GM18519 (cell line): Measurements from ENCODE around the gene NR1H2.
"Not testable (repeated sequence)": the region's sequence is repeated elsewhere in the genome, so short reads cannot be mapped to it uniquely, and the experiment has no call there.

Experiments used
- ATAC-seq: cut with Tn5 transposase; IDR thresholded peaks from one replicate; pipeline ENCODE4 v1.9.1; 2021; ENCODE audit warnings: mild to moderate bottlenecking, moderate library complexity; ENCODE audit not compliant: unreplicated experiment, low FRiP score

NR1H2 gene

DNA sequence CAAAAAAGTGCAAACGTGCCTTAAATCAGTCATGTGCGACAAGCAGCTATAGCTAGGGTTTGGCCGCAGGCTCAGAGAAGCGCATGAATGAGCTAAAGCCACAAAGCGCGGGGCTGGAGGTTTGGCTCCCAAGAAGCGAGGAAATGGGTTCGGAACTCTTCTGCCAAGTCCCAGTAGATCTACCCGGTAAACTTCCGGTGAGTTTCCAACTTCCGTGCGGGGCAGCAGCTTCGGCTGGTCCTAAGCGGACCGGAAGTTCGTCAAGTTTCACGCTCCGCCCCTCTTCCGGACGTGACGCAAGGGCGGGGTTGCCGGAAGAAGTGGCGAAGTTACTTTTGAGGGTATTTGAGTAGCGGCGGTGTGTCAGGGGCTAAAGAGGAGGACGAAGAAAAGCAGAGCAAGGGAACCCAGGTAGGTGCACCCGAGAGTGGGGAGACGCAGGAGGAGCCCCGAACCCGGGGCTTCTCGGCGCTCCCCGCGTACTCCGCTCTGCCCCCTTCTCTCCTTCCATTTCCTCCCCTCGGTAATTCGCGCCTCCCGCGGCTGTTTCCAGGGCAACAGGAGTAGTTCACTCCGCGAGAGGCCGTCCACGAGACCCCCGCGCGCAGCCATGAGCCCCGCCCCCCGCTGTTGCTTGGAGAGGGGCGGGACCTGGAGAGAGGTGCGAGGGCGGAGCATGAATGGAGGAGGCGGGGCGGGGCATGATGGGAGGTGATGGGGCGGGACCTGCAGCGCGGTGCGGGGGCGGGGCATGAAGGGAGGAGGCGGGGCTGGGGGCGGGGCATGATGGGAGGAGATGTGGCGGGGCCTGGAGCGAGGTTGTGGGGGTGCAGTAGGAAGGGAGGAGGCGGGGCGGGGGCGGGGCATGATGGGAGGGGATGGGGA, at the start of gene NR1H2:
TSS of gene NR1H2 (plus strand) at position 292 of the 885 bp plus-strand sequence. CDS start 1,149 bp downstream, outside the sequence.
- peak; percentile 67 for ATAC-seq

DNA sequence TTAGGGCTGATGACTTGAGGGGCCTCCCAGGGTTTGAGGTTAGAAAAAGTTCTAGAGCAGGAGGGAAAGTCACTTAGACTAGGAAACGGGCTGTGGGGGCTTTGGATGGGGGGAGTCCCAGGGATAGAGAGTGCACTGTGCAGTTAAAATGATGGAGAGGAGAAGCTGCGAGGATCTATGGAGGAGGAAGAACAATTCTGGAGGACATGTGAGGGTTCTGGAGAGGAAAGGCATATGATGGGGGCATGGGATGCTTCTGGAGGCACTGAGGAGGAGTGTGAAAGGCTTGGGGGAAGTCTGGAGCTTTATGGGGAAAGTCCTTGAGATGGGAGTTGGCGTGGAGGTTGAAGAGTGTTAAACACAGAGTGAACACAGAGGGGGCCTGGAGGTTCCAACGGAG, 49.2 kb upstream of the NR1H2 start:
- no peak for ATAC-seq

DNA sequence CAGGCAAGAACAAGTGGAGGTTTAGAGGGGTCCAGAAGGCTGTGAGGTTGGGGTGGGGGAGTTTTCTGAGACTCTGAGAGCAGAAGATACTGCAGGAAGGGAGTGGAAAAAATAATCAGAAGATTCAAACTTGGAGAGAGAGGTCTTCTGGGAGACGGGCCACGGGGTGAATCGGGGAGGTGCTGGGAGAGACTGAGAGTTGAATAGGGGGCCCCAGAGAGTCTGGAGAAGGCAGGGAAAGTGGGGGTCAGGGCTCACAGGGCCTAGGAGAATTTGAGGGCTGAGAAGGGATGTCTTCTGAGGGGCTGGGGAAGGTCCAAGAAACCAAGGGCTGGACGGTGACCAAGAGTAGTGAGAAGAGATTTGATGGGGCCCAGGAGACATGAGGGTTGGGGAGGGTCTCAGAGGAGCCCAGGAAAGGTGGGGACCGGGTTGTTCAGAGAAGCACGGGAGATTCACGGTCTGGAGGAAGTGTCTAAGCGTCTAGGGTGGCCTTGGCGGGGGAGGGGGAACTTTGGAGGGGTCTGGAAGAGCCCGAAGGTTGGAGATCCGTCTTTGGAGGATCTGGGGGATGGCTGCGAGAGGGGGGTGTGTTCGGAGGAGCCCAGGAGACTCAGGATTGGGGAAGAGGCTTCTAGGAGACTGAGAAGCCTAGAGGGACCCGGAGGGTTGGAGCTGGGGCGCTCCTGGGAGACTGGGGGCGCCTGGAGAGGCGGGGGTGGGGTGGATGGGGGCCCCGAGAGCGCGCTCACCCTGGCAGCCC, 48.6 kb upstream of the NR1H2 start:
- ATAC-seq = no peak

DNA sequence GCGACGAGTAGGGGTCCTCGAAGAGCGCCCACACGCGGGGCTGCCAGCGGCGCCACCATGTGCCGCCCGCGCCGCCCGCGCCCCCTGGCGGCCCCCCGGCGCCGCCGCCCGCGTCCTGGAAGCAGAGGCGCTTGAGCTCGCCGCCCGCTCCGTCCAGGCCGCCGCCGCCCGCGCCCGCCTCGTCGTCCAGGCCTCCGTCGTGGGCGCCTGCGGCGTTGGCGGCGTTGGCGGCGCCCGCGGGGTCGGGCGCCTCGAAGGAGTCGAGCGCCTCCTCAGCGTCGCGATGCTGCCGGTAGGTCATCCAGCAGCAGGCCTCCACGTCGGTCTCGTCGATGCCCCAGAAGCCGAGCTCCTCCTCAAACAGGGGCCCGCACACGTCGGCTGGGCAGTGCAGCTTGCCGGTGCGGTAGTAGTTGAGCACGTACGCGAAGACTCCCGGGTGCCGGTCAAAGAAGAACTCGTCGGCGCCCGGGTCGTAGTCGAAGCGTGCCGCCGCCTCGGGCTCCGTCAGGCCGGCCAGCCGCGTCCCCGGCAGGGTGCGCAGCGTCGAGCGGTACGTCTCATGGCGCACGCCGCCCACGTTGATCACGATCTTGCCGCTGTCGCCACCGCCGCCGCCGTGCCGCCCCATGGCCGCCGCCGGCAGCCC, 47.9 kb upstream of the NR1H2 start:
- no peak for ATAC-seq

DNA sequence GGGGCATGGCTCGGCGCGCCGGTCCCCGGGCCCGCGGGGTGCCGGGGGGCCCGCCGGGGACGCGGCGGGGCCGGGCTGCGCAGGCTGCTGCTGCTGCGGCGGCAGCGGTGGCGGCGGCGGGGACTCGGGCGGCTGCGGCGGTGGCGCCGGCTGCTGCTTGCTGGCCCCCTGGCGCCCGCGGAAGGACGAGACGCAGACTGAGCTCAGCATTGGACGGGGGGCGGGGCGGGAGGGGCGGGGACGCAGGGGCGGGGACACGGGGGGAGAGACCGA, 47.4 kb upstream of the NR1H2 start:
- peak; percentile 18 for ATAC-seq

DNA sequence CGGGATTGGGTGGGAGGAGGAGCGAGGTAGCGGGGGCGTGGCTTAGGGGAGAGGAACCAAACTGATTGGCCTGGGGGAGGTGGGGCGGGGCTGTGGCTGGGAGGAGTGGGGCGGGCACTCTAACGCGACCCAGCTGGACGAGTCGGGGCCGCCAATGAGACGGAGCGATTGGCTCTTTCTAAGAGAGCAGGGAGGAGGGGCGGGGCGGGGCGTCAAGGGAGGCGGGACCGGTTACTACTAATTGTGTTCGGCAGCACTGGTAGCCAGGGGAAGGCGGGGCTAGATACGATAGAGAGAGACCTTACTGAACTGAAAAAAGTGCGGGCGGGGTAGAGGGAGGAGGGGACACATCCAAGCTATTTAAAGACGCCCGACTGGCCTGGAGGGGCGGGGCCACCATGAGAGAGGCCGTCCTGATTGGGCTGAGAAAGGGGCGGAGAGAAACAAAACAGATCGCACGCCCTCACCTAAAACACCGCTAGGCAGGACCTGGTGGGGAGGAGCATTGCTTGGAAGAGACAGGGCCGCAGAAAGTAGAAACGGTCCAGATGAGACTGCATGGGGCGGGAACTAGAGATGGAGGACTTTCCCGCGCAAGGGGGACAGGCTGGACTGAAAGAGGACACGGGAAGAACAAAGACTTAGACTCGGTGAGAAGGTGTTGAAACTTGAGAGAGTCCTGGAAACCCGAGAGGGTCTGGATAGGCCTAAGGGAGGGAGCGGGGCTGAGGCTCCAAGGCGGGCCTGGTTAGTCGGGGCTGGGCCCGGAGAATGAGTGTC, 46.9 kb upstream of the NR1H2 start, which contains the start of gene KCNC3:
TSS of gene KCNC3 (minus strand) at position 232 of the 780 bp plus-strand sequence. CDS start 295 bp downstream, outside the sequence.
- ATAC-seq = peak; percentile 31

DNA sequence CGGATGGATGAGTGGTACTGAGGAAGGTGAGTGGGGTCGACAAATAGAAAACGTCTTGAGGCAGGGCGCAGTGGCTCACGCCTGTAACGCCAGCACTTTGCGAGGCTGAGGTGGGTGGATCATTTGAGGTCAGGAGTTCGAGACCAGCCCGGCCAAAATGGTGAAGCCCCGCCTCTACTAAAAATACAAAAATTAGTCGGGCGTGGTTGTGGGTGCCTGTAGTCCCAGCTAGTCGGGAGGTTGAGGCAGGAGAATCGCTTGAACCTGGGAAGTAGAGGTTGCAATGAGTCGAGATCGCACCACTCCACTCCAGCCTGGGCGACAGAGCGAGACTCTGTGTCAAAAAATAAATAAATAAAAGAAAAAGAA, 46.3 kb upstream of the NR1H2 start:
- not testable (repeated sequence) for ATAC-seq

DNA sequence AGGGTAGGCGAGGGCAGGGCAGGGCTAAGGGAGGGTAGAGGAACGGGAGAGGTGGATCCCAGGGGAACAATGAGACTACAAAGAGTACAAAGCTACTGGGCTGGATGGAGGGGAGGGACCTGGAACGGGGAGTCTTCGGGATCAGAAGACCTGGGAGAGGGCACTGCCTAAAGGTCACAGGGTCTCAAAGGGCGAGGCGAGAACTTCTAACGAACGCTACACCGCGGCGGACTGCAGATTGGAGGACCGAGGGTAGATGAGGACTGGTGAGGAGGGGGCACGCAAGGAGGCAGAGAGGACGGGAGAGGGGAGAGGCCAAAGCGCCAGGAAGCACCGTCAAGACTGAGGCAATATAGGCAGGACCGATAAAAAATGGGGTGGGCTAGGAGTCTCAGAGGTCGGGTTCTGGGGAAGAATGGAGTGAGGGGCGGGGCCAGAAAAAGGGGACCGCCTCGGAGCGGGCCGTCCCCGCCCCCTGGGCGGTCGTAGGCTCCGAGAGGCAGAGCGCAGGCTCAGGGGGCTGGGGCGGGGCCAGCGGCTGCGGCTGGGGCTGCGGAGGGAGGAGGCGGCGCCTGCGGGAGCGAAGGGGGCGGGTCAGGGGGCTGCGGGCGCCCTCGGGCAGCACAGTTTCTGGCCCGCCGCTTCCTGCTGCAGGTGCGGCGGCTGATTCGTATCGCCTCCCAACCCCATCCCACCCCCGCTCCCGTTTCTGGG, 45.7 kb upstream of the NR1H2 start:
- no peak for ATAC-seq

DNA sequence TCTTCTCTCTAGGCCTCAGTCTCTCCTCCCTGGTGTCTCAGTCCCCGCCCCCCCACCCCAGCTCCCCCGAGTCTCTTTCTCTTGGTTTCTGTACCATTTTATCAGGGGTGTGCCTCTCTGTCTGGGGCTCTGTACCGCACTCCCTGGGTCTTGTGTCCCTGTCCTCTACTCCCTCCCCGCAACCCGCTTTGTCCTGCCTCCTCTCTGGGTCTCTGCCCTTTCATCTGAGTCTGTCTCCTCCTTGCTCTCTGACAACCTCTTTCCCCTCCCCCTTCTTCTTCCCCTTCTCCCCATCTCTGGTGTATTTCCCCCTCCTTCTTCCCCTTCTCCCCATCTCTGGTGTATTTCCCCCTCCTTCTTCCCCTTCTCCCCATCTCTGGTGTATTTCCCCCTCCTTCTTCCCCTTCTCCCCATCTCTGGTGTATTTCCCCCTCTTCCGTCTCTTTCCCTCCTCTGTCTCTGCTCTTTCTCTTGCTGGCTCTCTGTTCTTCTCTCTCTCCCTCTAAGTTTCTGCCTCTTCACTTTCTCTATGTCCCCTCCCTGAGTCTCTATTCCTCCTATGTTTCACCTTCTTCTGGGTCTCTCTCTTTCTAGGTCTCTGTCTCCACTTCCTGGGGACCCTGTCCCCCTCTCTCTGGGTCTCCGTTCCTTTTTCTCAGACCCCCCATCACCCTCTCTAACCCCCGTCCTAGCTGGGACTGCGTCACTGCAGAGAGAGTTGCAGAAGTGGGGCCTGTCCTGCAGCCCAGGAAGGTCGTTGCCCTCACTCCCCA, 44.9 kb upstream of the NR1H2 start:
- no peak for ATAC-seq

DNA sequence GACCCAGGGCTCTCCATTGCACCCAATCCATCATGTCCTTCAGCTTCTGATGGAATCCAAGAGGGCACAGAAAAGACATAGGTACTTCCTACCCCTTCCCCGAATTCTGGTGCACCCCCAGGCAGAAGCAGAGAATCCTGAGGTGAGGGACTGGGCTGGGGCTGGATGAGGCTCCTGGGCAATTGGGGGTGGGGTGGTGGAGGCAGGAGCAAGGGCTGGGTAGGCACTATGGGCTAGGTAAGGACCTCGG, 44.3 kb upstream of the NR1H2 start:
- ATAC-seq = no peak

DNA sequence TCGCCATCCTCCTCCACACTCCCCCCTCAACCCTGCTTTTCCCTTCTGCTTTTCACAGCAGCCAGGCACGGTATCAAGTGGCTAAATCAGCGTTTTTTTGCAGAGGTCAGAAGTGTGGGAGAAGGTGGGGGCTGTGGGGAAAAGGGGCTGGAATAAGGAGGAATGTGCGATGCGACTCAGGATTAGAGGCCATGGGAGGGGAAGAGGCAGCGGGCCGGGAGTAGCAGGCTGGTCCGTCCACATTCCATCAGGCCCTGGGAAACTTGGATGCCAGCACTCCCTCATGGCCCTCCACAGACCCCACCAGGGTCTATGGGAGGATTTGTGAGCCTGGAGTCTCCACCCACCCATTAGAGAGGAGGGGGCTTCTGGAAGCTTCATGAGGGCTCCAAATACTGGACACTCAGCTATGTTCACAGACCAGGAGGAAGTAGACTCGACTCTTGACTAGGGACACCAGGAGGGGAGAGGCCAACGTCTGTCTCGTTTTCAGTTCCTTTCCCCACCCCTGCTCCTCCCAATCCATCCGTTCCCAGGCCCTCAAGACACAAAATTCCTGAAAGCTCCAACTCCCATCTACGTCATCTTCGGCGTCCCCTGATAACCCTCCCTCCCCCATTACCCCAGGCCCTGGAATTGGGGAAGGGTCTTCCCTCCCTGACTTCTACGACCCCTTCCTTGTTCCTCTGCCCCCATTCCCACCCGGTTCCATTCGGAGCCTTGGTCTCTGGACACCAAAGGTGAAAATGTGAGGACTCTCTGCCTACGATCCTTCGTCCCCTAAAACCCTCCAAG, 43.8 kb upstream of the NR1H2 start:
- ATAC-seq = no peak

DNA sequence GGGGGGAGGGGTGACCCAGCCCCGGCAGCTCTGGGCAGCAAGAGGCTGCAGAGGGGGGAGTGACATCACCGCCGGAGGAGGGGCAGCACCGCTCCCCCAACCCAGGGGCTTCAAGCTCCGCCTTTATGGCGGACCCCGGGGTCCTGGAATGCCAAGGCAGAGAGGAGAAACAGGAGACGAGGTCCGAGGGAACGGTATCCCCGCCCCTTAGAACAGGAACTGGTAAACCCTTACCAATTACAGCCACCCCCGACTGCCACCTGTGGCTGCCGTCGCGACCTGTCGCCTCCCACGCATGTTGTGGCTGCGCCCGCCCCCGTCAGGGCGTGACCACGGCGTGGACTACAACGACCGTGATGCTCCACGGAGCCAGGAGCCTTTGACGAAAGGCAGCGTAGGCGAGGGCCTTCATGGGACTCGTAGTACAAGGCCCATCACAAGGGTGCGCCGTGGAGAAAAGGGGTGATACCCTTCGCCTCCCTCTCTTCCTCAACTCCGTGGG, 43.0 kb upstream of the NR1H2 start:
- ATAC-seq = no peak

DNA sequence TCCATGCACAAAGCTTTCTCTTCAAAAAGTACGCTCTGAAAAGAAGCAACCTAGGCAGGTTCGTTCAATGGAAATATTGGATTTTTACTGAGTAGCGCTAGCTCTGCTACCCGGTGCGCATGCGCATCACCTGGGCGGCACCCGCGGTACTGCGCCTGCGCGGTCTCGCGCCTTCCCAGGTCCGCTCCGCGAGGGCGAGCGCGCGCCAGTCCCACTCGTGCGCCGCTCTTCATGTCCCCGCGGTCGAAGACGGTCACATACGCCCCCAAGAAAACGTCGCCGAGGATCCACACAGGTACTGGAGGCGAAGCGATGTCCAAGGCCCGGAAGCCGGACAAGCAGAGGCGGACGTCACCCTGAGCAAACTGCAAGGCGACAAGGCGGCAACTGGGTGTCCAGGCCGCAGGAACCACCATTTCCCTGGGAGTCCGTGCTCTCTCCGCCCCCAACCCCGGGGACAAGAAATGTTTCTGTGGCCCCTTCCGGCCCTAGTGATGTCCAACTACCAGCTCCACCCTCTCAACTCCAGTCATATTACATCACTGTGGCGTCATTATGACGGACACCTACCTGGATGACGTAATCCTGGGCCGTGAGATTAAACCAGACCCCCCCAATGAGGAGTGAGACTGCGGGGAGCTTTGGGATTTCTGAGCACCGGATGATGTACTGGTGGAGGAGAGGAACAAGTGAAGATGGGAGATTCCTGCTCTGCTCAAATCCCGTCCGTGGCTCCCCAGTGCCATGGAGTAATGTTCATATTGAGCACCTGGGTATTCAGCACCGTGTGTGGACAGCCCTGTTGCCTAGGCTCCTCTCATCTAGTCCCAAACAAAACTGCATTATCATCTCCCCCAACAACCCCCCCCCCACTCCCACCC, 42.3 kb upstream of the NR1H2 start:
- no peak for ATAC-seq

DNA sequence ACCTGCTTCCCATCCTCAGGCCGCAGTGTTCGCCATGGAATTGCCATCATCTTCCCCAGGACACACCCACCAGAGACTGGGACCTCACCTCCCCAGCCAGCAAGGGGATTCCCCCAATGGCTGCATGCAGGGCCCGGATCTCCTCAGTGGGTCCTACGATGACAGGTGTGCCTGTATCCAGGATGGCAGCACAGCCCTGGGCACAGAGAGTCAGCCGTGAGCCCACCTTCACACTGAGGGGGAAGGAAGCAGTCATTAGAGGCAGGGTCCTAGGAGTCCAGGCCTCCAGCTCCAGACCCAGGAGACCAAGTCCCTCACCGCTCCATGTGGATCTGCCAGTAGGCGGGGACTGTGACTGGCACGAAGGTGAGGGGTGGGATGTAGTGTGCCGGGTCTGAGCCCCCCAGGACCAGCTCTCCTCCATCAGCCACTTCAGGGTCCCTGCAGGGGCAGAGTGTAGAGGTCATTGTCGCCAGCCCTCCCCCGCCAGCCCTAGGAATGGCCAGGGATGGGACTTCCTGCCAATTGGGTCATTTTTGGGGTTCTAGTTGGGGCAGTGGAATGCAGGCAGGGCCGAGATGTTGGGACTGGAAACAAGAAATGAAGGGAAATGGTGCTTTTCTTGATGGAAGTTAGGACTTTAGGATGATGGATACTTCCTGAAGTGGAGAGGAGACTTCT, 41.4 kb upstream of the NR1H2 start:
- ATAC-seq = no peak

DNA sequence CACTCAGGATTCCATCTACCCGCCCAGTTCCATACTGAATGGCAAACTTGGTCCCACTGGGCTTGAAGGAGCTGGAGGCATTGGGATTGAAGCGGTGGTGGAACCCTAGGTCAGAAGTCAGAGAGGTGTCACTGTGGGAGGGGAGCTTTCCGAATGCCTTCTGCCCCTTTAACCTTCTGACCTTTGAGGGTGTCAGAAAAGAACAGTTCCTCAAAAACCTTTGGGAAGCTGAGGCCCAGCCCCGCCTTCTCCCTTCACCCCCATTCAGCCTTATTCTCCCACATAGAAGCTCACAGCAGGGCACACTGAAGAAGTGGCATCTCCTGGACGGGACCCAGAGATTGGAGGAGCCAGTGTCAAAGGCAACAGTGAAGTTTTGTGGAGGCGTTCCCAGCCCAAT, 39.2 kb upstream of the NR1H2 start:
- not testable (repeated sequence) for ATAC-seq

DNA sequence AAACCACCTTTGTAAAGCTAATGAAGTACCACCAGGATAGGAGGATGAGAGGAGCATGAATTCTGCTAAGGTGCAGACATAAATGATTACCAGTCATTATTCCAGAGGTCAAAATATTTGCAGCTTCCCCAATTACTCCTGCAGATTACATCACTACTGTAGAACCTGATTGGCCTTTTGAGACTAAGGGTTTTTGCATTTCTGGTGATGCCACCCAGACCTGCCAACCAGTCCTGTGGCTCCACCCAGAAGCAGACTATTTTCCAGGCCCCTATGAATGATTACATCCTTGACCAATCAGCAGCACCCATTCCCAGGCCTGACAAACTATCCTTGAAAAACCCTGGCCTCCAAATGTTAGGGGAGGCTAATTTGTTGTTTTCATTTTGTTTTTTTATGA, 35.9 kb upstream of the NR1H2 start:
- ATAC-seq = no peak

DNA sequence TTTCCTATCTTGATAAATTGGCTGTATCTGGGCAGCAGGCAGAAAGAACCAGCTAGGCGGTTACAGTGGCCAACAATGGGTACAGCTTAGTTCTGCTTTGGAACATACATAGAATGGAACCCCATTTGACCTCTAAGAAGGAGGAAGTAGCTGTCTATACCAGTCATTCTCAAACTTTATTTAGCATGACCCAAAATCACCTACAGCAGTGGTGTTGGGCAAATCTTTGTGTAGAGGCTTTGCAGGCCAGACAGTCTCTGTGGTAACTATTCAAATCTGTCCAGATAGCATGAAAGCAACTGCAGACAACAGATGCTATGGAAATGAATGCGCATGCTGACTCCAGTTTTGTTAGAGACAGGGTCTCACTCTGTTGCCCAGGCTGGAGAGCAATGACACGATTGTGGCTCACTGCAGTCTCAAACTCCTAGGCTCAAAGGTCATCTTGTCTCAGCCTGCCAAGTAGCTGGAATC, 35.1 kb upstream of the NR1H2 start:
- ATAC-seq = peak; percentile 39
